ENCODE data around the gene PTPRT. TPM values are rescaled to one million over a fixed set of nuclear protein-coding genes. Genes with fewer than 3 reads are reported as not detected.

PTPRT gene
- polyA plus RNA-seq, 3 donors, result not detected

DNA sequence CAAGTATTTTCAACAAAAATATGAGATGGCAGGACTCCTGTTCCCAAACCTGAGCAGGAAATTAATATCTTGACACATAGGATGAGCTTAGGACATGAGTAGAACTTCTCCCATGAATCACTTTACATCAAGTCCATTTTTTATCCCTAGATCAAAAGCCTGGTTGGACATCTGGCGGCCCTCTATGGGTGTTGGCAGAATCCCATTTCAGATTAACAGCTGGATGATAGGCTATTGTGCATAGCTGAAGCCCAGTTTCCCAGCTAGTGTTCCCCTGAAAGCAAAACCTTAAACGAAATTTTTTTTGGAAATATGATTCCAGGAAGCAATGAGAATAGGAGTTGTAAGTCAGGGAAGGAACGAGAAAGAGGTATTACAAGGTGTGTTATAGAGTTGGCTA, 1122.1 kb downstream of the PTPRT start:
- DNase-seq, result no peak
- Mint-ChIP-seq H3K27ac (no peak overlapping the region), H3K9me3 (peaks cover 0 to 3% (median 0%) of the 10 kb centered on the region in 7 donors), H3K4me1 (no peaks in the 10 kb centered on the region), H3K27me3 (ENCODE audit: low read depth in 3 of 3) (no peaks in the 10 kb centered on the region), H3K36me3 (no peaks in the 10 kb centered on the region), H3K4me3 (no peak overlapping the region)
- no peak overlapping the region for H2AFZ ChIP-seq (ENCODE audit: insufficient read depth, low read depth, low read length, poor library complexity, severe bottlenecking)
- no peak overlapping the region for H3K4me3 ChIP-seq (replicated peaks in 1 of 3; ENCODE audit: low read depth in 2 of 3, low read length in 3 of 3)
- peaks cover 0 to 3% of the 10 kb centered on the region in 2 donors for H3K9me3 ChIP-seq (replicated peaks in 1 of 2; ENCODE audit: control insufficient read depth in 1 of 2, insufficient read depth in 1 of 2, low read length in 2 of 2)
- H3K36me3 ChIP-seq (replicated peaks in 1 of 2; ENCODE audit: control insufficient read depth in 1 of 2, insufficient read depth in 2 of 2, low read length in 2 of 2), result no peaks in the 10 kb centered on the region
- no peaks in the 10 kb centered on the region for H3K4me1 ChIP-seq (ENCODE audit: control insufficient read depth in 1 of 2, insufficient read depth in 2 of 2, low read length in 2 of 2)
- WGBS (ENCODE audit: insufficient coverage), result 69% methylated on average over 2 of the region's 3 CpGs
- H3K27ac ChIP-seq (ENCODE audit: low read depth in 1 of 2, low read length in 2 of 2), result no peak overlapping the region
- intact Hi-C loops (cut with micrococcal nuclease), result no loop called here
- no peak for TF ChIP-seq CTCF (IDR thresholded peaks at IDR 0.05)
- H4K20me1 ChIP-seq (ENCODE audit: insufficient read depth, low read length), result no peaks in the 10 kb centered on the region
- no peaks in the 10 kb centered on the region for H3K27me3 ChIP-seq (ENCODE audit: control insufficient read depth in 2 of 2, insufficient read depth in 2 of 2, low read length in 2 of 2)
- H3K4me2 ChIP-seq (replicated peaks; ENCODE audit: extremely low read depth, low read length, poor library complexity, severe bottlenecking), result no peak overlapping the region
- no peaks in the 10 kb centered on the region for H3K79me2 ChIP-seq (ENCODE audit: insufficient read depth, low read length)
- H3K9ac ChIP-seq (ENCODE audit: insufficient read depth, low read length, poor library complexity, severe bottlenecking), result no peak overlapping the region

- Mint-ChIP-seq H3K27me3 (ENCODE audit: low read depth in 3 of 3) (no peaks in the 10 kb centered on the region), H3K27ac (no peak overlapping the region), H3K9me3 (peaks cover 0 to 2% (median 0%) of the 10 kb centered on the region in 7 donors), H3K4me1 (no peaks in the 10 kb centered on the region), H3K36me3 (no peaks in the 10 kb centered on the region), H3K4me3 (no peak overlapping the region)
- WGBS (ENCODE audit: insufficient coverage), result 96% methylated on average over 5 of the region's 5 CpGs
- no peaks in the 10 kb centered on the region for H3K36me3 ChIP-seq (replicated peaks in 1 of 2; ENCODE audit: control insufficient read depth in 1 of 2, insufficient read depth in 2 of 2, low read length in 2 of 2)
- peaks cover 0 to 3% of the 10 kb centered on the region in 2 donors for H3K9me3 ChIP-seq (replicated peaks in 1 of 2; ENCODE audit: control insufficient read depth in 1 of 2, insufficient read depth in 1 of 2, low read length in 2 of 2)
- no peaks in the 10 kb centered on the region for H3K79me2 ChIP-seq (ENCODE audit: insufficient read depth, low read length)
- no peaks in the 10 kb centered on the region for H4K20me1 ChIP-seq (ENCODE audit: insufficient read depth, low read length)
- TF ChIP-seq CTCF (IDR thresholded peaks at IDR 0.05), result no peak
- no peak overlapping the region for H3K9ac ChIP-seq (ENCODE audit: insufficient read depth, low read length, poor library complexity, severe bottlenecking)
- H3K4me1 ChIP-seq (ENCODE audit: control insufficient read depth in 1 of 2, insufficient read depth in 2 of 2, low read length in 2 of 2), result no peaks in the 10 kb centered on the region
- no peak for DNase-seq
- H3K27me3 ChIP-seq (ENCODE audit: control insufficient read depth in 2 of 2, insufficient read depth in 2 of 2, low read length in 2 of 2), result no peaks in the 10 kb centered on the region
- H3K27ac ChIP-seq (ENCODE audit: low read depth in 1 of 2, low read length in 2 of 2), result no peak overlapping the region
- H3K4me3 ChIP-seq (replicated peaks in 1 of 3; ENCODE audit: low read depth in 2 of 3, low read length in 3 of 3), result no peak overlapping the region
- H3K4me2 ChIP-seq (replicated peaks; ENCODE audit: extremely low read depth, low read length, poor library complexity, severe bottlenecking), result no peak overlapping the region
- no peak overlapping the region for H2AFZ ChIP-seq (ENCODE audit: insufficient read depth, low read depth, low read length, poor library complexity, severe bottlenecking)
- intact Hi-C loops (cut with micrococcal nuclease), result no loop called here
These were observed 1122.5 kb downstream of the PTPRT start for GRCh38 chr20:42067174-42067573.

Measured in CD14-positive monocyte (primary cell).